Subcutaneous adipose tissue (tissue), 4 donors: ENCODE measurements around the gene GPR137. TPM values are rescaled to one million over a fixed set of nuclear protein-coding genes. Genes with fewer than 3 reads are reported as not detected.

Experiments used
- CTCF ChIP-seq: fragments of 450-650 bp; IDR thresholded peaks from one replicate; pipeline ENCODE4 v1.5.1; 2016; ENCODE audit warnings: low read depth, mild to moderate bottlenecking, control low read depth, antibody characterized with exemption, moderate library complexity
- total RNA-seq, 4 donors: library from RNA; depleted of rRNA; stranded (reverse); fragments of >200 nt; gene quantifications; one replicate each; pipeline ENCODE4 v1.1.0, GENCODE V29; 2016

Gene GPR137
- total RNA-seq, 4 donors from 2014 or later: 7.7 to 18.1 (median 14.7) TPM

GRCh38 chr11:64276653-64277431 is 8.8 kb upstream of the GPR137 start:
- TF ChIP-seq CTCF: no peak

GRCh38 chr11:64278576-64279190 is 7.0 kb upstream of the GPR137 start:
- TF ChIP-seq CTCF: no peak

- TF ChIP-seq CTCF: no peak
Measured at GRCh38 chr11:64281957-64282770, 3.5 kb upstream of the GPR137 start.

- TF ChIP-seq CTCF: no peak
Measured at GRCh38 chr11:64283092-64283491, 2.6 kb upstream of the GPR137 start.

GRCh38 chr11:64284048-64284961 is 1.3 kb upstream of the GPR137 start, which contains the start of gene BAD:
TSS of gene BAD (minus strand) at chr11:64284665. CDS start at chr11:64284368, 297 bp downstream.
- TF ChIP-seq CTCF: no peak

GRCh38 chr11:64285885-64286800 is 495 bp downstream of the GPR137 start:
- no peak for TF ChIP-seq CTCF
